A204.1 (cell line): ENCODE data around the gene FLNB.
"Not testable (repeated sequence)": the region's sequence is repeated elsewhere in the genome, so short reads cannot be mapped to it uniquely, and the experiment has no call there.

Source experiments
- FAIRE-seq: peaks from 2 replicates; lab custom pipeline; 2012; peaks lifted over from hg19 to GRCh38; lab: Jason Lieb, UNC

The FLNB gene

GRCh38 chr3:57980416-57980815, 27.8 kb upstream of the FLNB start:
- FAIRE-seq: no peak

- no peak for FAIRE-seq
These were observed 26.6 kb upstream of the FLNB start for GRCh38 chr3:57981483-57982087.

GRCh38 chr3:57982561-57983243, 25.5 kb upstream of the FLNB start:
- FAIRE-seq: no peak

- FAIRE-seq: no peak
These were observed 24.3 kb upstream of the FLNB start for GRCh38 chr3:57983734-57984518.

- FAIRE-seq: no peak
These were observed 22.8 kb upstream of the FLNB start for GRCh38 chr3:57985176-57985983.

GRCh38 chr3:57985984-57986246, 22.3 kb upstream of the FLNB start:
- FAIRE-seq: no peak

- no peak for FAIRE-seq
These were observed 22.0 kb upstream of the FLNB start for GRCh38 chr3:57986261-57986660.

- FAIRE-seq: not testable (repeated sequence)
These were observed 19.0 kb upstream of the FLNB start for GRCh38 chr3:57989198-57989597.

- no peak for FAIRE-seq
These were observed 18.6 kb upstream of the FLNB start for GRCh38 chr3:57989646-57990045.

- no peak for FAIRE-seq
These were observed 15.6 kb upstream of the FLNB start for GRCh38 chr3:57992452-57993213.

- no peak for FAIRE-seq
These were observed 9.6 kb upstream of the FLNB start for GRCh38 chr3:57998366-57999283.

GRCh38 chr3:57999417-58000115, 8.7 kb upstream of the FLNB start:
- FAIRE-seq: no peak

GRCh38 chr3:58000306-58001085, 7.7 kb upstream of the FLNB start:
- no peak for FAIRE-seq

- no peak for FAIRE-seq
These were observed 7.1 kb upstream of the FLNB start for GRCh38 chr3:58001086-58001467.

- FAIRE-seq: no peak
These were observed 6.2 kb upstream of the FLNB start for GRCh38 chr3:58001979-58002378.

- FAIRE-seq: no peak
These were observed 5.1 kb upstream of the FLNB start for GRCh38 chr3:58003093-58003492.

GRCh38 chr3:58004973-58005372, 3.2 kb upstream of the FLNB start:
- FAIRE-seq: no peak

- FAIRE-seq: no peak
These were observed 2.6 kb upstream of the FLNB start for GRCh38 chr3:58005669-58006068.

- no peak for FAIRE-seq
These were observed 1.6 kb upstream of the FLNB start for GRCh38 chr3:58006661-58007060.
